Stomach (tissue), 4 donors: ENCODE results near the gene RNF151.

Experiments used
- CTCF ChIP-seq, 7 experiments: fragments of 450-650 bp in 4 of 7; fragments of 200-600 bp in 3 of 7; sonication (generic) in 3 of 7; IDR thresholded peaks; one replicate each; pipeline ENCODE4 v1.5.1; 2016 to 2019; ENCODE audit warnings: antibody characterized with exemption in 7 of 7, control low read depth in 2 of 7, mild to moderate bottlenecking in 1 of 7
- POLR2AphosphoS5 ChIP-seq, 3 donors: sonication (generic); formaldehyde crosslinking; IDR thresholded peaks; one replicate each; pipeline ENCODE4 v1.6.1; 2016; ENCODE audit warnings: antibody characterized with exemption in 3 of 3

DNA sequence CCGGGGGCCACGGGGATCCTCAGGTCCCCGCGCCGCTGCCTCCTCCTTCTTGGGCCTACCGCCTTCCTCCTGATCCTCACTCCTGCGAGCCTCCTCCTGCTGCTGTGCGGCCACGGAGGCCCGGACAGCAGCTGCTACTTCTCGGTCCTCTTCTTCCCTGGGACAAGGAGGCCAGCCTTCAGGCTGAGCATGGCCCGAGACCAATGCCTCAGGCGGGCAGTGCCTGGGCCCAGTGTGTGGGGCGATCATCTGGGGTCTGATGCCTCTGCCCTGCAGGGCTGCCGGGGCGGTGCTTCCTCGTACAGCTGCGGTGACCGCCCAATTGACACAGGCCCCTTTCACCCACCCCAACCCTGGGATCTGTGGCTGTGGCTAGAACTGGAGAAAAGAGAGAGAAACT, 34.4 kb downstream of the RNF151 start:
- TF ChIP-seq CTCF (IDR thresholded peaks at IDR 0.05) (no peak), POLR2AphosphoS5 (IDR thresholded peaks at IDR 0.05) (no peak)
